DND-41 (cell line): ENCODE data around the gene NKD1.

Source experiments
- CTCF ChIP-seq: IDR thresholded peaks from 2 replicates; pipeline ENCODE4 v1.5.1; 2012; ENCODE audit warnings: borderline replicate concordance, low read length, moderate library complexity, mild to moderate bottlenecking; ENCODE audit not compliant: poor library complexity, severe bottlenecking; ENCODE audit errors: extremely low read depth
- EZH2 ChIP-seq: IDR thresholded peaks from 3 replicates; pipeline ENCODE4 v1.6.1; 2012; ENCODE audit warnings: borderline replicate concordance, low read depth, mild to moderate bottlenecking, moderate library complexity, low read length, inconsistent platforms; ENCODE audit not compliant: severe bottlenecking

GRCh38 chr16:50604065-50604418, 55.8 kb downstream of the NKD1 start:
- TF ChIP-seq CTCF (no peak), EZH2 (no peak)
